H9 (cell line): ENCODE results near the gene GBP4. TPM values are rescaled to one million over a fixed set of nuclear protein-coding genes. Genes with fewer than 3 reads are reported as not detected.
"Not testable (repeated sequence)": the region's sequence is repeated elsewhere in the genome, so short reads cannot be mapped to it uniquely, and the experiment has no call there.

ENCODE experiments used
- DNase-seq: peaks from one replicate; pipeline ENCODE4 v3.0.0-alpha.2; 2017
- H2AFZ ChIP-seq: one replicate; pipeline ENCODE4 v1.6.1; 2013; ENCODE audit warnings: mild to moderate bottlenecking, low read length, control low read depth, moderate library complexity
- H2AK5ac ChIP-seq: 2 replicates; pipeline ENCODE4 v1.6.1; 2013; ENCODE audit warnings: low read length, control low read depth, mixed read lengths; ENCODE audit not compliant: insufficient read length
- H2BK120ac ChIP-seq: one replicate; pipeline ENCODE4 v1.6.1; 2013; ENCODE audit warnings: low read depth, mild to moderate bottlenecking, low read length, control low read depth, inconsistent platforms; ENCODE audit not compliant: poor library complexity, severe bottlenecking
- H2BK12ac ChIP-seq: 2 replicates; pipeline ENCODE4 v1.6.1; 2013; ENCODE audit warnings: low read length, control low read depth, mixed read lengths, low read depth; ENCODE audit not compliant: insufficient read length
- H2BK15ac ChIP-seq: 2 replicates; pipeline ENCODE4 v1.6.1; 2013; ENCODE audit warnings: low read depth, low read length, control low read depth
- H2BK20ac ChIP-seq: one replicate; pipeline ENCODE4 v1.6.1; 2013; ENCODE audit warnings: low read depth, mild to moderate bottlenecking, low read length, control low read depth, inconsistent platforms; ENCODE audit not compliant: poor library complexity, severe bottlenecking
- H2BK5ac ChIP-seq: 2 replicates; pipeline ENCODE4 v1.6.1; 2013; ENCODE audit warnings: low read length, control low read depth, mixed read lengths; ENCODE audit not compliant: insufficient read length
- H3K14ac ChIP-seq: 2 replicates; pipeline ENCODE4 v1.6.1; 2013; ENCODE audit warnings: low read length, control low read depth; ENCODE audit not compliant: insufficient read depth
- H3K18ac ChIP-seq: 2 replicates; pipeline ENCODE4 v1.6.1; 2013; ENCODE audit warnings: low read depth, mild to moderate bottlenecking, mixed read lengths, low read length, control low read depth; ENCODE audit not compliant: insufficient read length
- H3K23ac ChIP-seq: 2 replicates; pipeline ENCODE4 v1.6.1; 2013; ENCODE audit warnings: low read length, control low read depth, mixed read lengths, low read depth; ENCODE audit not compliant: insufficient read length
- H3K23me2 ChIP-seq: 2 replicates; pipeline ENCODE4 v1.6.1; 2013; ENCODE audit warnings: low read depth, mild to moderate bottlenecking, mixed read lengths, low read length, control low read depth; ENCODE audit not compliant: insufficient read length, poor library complexity, severe bottlenecking
- H3K27ac ChIP-seq: 2 replicates; pipeline ENCODE4 v1.5.1; 2013; ENCODE audit warnings: low read length, control low read depth, mixed read lengths, low read depth; ENCODE audit not compliant: insufficient read length
- H3K27me3 ChIP-seq: 2 replicates; pipeline ENCODE4 v1.6.1; 2013; ENCODE audit warnings: low read length, control low read depth, inconsistent platforms; ENCODE audit not compliant: insufficient read depth
- H3K4ac ChIP-seq: 2 replicates; pipeline ENCODE4 v1.6.1; 2013; ENCODE audit warnings: low read depth, mild to moderate bottlenecking, control low read depth, inconsistent platforms, low read length, moderate library complexity
- H3K4me1 ChIP-seq: 2 replicates; pipeline ENCODE4 v1.6.1; 2013; ENCODE audit warnings: low read length, control low read depth, inconsistent platforms; ENCODE audit not compliant: insufficient read depth
- H3K4me2 ChIP-seq: 2 replicates; pipeline ENCODE4 v1.6.1; 2013; ENCODE audit warnings: low read length, control low read depth, mixed read lengths; ENCODE audit not compliant: insufficient read length, insufficient read depth
- H3K56ac ChIP-seq: 2 replicates; pipeline ENCODE4 v1.6.1; 2013; ENCODE audit warnings: low read depth, mild to moderate bottlenecking, mixed read lengths, low read length, control low read depth; ENCODE audit not compliant: insufficient read length
- H3K79me1 ChIP-seq: 2 replicates; pipeline ENCODE4 v1.6.1; 2013; ENCODE audit warnings: low read depth, mild to moderate bottlenecking, moderate library complexity, low read length, control low read depth, inconsistent platforms; ENCODE audit not compliant: insufficient read depth, poor library complexity, severe bottlenecking
- H3K79me2 ChIP-seq: 2 replicates; pipeline ENCODE4 v1.6.1; 2013; ENCODE audit warnings: low read length, control low read depth, inconsistent platforms; ENCODE audit not compliant: insufficient read depth
- H3K9ac ChIP-seq: 2 replicates; pipeline ENCODE4 v1.6.1; 2013; ENCODE audit warnings: low read length, control low read depth, mixed read lengths; ENCODE audit not compliant: insufficient read length; ENCODE audit errors: extremely low read depth
- H3K9me3 ChIP-seq: one replicate; pipeline ENCODE4 v1.6.1; 2013; ENCODE audit warnings: low read depth, low read length, inconsistent platforms; ENCODE audit not compliant: control insufficient read depth
- H3T11ph ChIP-seq: one replicate; pipeline ENCODE4 v1.6.1; 2013; ENCODE audit warnings: mild to moderate bottlenecking, low read length, control low read depth, inconsistent platforms
- H4K20me1 ChIP-seq: one replicate; pipeline ENCODE4 v1.6.1; 2013; ENCODE audit not compliant: control insufficient read depth, insufficient read length, insufficient read depth
- H4K5ac ChIP-seq: 2 replicates; pipeline ENCODE4 v1.6.1; 2013; ENCODE audit warnings: low read depth, mild to moderate bottlenecking, mixed read lengths, low read length, control low read depth; ENCODE audit not compliant: insufficient read length
- H4K8ac ChIP-seq: replicated peaks from 2 replicates; pipeline ENCODE4 v1.6.1; 2013; ENCODE audit warnings: low read length, control low read depth, mixed read lengths, low read depth; ENCODE audit not compliant: insufficient read length
- H4K91ac ChIP-seq: 2 replicates; pipeline ENCODE4 v1.6.1; 2013; ENCODE audit warnings: low read depth, mild to moderate bottlenecking, moderate library complexity, mixed read lengths, low read length, control low read depth; ENCODE audit not compliant: insufficient read length
- H3K27ac Mint-ChIP-seq, 3 experiments: 2 replicates in 2 of 3; 3 replicates in 1 of 3; pipeline ENCODE4 v1.8.0; 2020 to 2021; ENCODE audit warnings: mixed read lengths in 3 of 3, mild to moderate bottlenecking in 1 of 3, moderate library complexity in 1 of 3
- H3K27me3 Mint-ChIP-seq: 2 replicates; pipeline ENCODE4 v1.8.0; 2021; ENCODE audit warnings: low read depth, mild to moderate bottlenecking, moderate library complexity, mixed read lengths
- H3K36me3 Mint-ChIP-seq, 3 experiments: 2 replicates in 2 of 3; 3 replicates in 1 of 3; pipeline ENCODE4 v1.8.0; 2020 to 2021; ENCODE audit warnings: low read depth in 3 of 3, mixed read lengths in 3 of 3; ENCODE audit not compliant: insufficient read depth in 1 of 3
- H3K4me1 Mint-ChIP-seq, 2 experiments: 2 replicates each; pipeline ENCODE4 v1.8.0; 2020; ENCODE audit warnings: mixed read lengths in 2 of 2
- H3K4me3 Mint-ChIP-seq, 2 experiments: 2 replicates in 1 of 2; 3 replicates in 1 of 2; pipeline ENCODE4 v1.8.0; 2020 to 2021; ENCODE audit warnings: mild to moderate bottlenecking in 2 of 2, mixed read lengths in 2 of 2, moderate library complexity in 1 of 2
- H3K9me3 Mint-ChIP-seq, 2 experiments: 2 replicates in 1 of 2; 3 replicates in 1 of 2; pipeline ENCODE4 v1.8.0; 2020; ENCODE audit warnings: mild to moderate bottlenecking in 2 of 2, mixed read lengths in 2 of 2, moderate library complexity in 1 of 2
- WGBS: extraction: QIAGEN DNeasy Blood & Tissue Kit; methylation state at CpG from one replicate; pipeline ENCODE4 v1.1.7; 2013; ENCODE audit warnings: missing lambda C conversion rate, low lambda C conversion rate, mixed read lengths; ENCODE audit not compliant: insufficient read length; ENCODE audit errors: extremely low coverage; 5-methylcytosine and 5-hydroxymethylcytosine counted together
- total RNA-seq: library from RNA; stranded (reverse); gene quantifications from 2 replicates; pipeline ENCODE4 v1.2.1, GENCODE V29; 2021

GBP4 gene
- total RNA-seq, 1 experiment from 2014 or later: not detected

GRCh38 chr1:89218941-89219340 is 20.2 kb upstream of the GBP4 start:
- peaks cover 12 to 29% of the 10 kb centered on the region in 2 experiments; a peak in 4 of 5 replicates for H3K9me3 Mint-ChIP-seq
- H3K4ac ChIP-seq, H3K36me3 Mint-ChIP-seq: not testable (repeated sequence)

More at GRCh38 chr1:89218941-89219340, 20.2 kb upstream of the GBP4 start:
- H2AK5ac ChIP-seq, H3K4me1 Mint-ChIP-seq, H3K23me2 ChIP-seq, H2BK20ac ChIP-seq, H3T11ph ChIP-seq, H3K4me3 Mint-ChIP-seq, H2AFZ ChIP-seq, H3K23ac ChIP-seq, H3K79me2 ChIP-seq, H3K14ac ChIP-seq, H3K9ac ChIP-seq, H4K91ac ChIP-seq, H3K27ac ChIP-seq, H4K5ac ChIP-seq, DNase-seq, H2BK120ac ChIP-seq, H2BK12ac ChIP-seq, H3K18ac ChIP-seq, H4K20me1 ChIP-seq, H3K56ac ChIP-seq, H2BK5ac ChIP-seq, H3K4me2 ChIP-seq, H3K9me3 ChIP-seq, H3K27ac Mint-ChIP-seq, H3K27me3 Mint-ChIP-seq, H3K79me1 ChIP-seq, H3K27me3 ChIP-seq, H2BK15ac ChIP-seq, H3K4me1 ChIP-seq, H4K8ac ChIP-seq: not testable (repeated sequence)
- WGBS: no CpG with 5 or more reads among the region's 3 CpGs
